ENCODE data around the gene PEMT.

PEMT gene

DNA sequence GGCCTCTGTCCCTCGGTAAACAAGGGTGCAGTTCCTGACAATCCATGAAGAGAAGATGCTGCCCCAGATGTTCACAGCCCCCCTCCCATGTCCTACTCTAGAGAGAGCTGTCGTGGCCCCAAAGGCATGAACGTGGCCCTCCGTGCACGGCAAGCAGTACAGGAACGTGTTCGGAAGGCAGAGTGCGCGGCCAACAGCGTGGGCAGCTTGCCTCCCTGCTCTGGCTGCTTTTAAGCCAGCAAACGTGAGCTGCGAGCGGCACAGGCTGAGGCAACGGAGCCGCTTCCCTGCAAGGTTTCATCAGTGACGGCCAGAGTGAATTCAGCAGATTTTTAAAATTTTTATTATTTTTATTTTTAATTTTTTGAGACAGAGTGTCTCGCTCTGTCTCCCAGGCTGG lies 37.2 kb downstream of the PEMT start:
- TF ChIP-seq GABPA (IDR thresholded peaks at IDR 0.05; ENCODE audit: low read depth) = no peak
- TF ChIP-seq, protein P1, sequence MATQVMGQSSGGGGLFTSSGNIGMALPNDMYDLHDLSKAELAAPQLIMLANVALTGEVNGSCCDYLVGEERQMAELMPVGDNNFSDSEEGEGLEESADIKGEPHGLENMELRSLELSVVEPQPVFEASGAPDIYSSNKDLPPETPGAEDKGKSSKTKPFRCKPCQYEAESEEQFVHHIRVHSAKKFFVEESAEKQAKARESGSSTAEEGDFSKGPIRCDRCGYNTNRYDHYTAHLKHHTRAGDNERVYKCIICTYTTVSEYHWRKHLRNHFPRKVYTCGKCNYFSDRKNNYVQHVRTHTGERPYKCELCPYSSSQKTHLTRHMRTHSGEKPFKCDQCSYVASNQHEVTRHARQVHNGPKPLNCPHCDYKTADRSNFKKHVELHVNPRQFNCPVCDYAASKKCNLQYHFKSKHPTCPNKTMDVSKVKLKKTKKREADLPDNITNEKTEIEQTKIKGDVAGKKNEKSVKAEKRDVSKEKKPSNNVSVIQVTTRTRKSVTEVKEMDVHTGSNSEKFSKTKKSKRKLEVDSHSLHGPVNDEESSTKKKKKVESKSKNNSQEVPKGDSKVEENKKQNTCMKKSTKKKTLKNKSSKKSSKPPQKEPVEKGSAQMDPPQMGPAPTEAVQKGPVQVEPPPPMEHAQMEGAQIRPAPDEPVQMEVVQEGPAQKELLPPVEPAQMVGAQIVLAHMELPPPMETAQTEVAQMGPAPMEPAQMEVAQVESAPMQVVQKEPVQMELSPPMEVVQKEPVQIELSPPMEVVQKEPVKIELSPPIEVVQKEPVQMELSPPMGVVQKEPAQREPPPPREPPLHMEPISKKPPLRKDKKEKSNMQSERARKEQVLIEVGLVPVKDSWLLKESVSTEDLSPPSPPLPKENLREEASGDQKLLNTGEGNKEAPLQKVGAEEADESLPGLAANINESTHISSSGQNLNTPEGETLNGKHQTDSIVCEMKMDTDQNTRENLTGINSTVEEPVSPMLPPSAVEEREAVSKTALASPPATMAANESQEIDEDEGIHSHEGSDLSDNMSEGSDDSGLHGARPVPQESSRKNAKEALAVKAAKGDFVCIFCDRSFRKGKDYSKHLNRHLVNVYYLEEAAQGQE (IDR thresholded peaks at IDR 0.05; ENCODE audit: insufficient replicate concordance, low read depth) = no peak
- TF ChIP-seq POLR2AphosphoS5 (IDR thresholded peaks at IDR 0.05; ENCODE audit: low read depth) = no peak
- TF ChIP-seq, protein P2, sequence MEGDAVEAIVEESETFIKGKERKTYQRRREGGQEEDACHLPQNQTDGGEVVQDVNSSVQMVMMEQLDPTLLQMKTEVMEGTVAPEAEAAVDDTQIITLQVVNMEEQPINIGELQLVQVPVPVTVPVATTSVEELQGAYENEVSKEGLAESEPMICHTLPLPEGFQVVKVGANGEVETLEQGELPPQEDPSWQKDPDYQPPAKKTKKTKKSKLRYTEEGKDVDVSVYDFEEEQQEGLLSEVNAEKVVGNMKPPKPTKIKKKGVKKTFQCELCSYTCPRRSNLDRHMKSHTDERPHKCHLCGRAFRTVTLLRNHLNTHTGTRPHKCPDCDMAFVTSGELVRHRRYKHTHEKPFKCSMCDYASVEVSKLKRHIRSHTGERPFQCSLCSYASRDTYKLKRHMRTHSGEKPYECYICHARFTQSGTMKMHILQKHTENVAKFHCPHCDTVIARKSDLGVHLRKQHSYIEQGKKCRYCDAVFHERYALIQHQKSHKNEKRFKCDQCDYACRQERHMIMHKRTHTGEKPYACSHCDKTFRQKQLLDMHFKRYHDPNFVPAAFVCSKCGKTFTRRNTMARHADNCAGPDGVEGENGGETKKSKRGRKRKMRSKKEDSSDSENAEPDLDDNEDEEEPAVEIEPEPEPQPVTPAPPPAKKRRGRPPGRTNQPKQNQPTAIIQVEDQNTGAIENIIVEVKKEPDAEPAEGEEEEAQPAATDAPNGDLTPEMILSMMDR (IDR thresholded peaks at IDR 0.05; ENCODE audit: insufficient read depth, low read length) = no peak
- TF ChIP-seq SPI1 (IDR thresholded peaks at IDR 0.05; ENCODE audit: borderline replicate concordance, low read depth) = no peak
- Histone ChIP-seq H3K4me3 (replicated peaks; ENCODE audit: insufficient read depth, low read length) (no peak overlapping the region), H3K27ac (replicated peaks) (no peak overlapping the region), H3K27me3 (ENCODE audit: insufficient read depth, poor library complexity, severe bottlenecking) (no peaks in the 10 kb centered on the region)
- no peak for DNase-seq (ENCODE audit: low read depth in 1 of 2, low spot score in 1 of 2)

DNA sequence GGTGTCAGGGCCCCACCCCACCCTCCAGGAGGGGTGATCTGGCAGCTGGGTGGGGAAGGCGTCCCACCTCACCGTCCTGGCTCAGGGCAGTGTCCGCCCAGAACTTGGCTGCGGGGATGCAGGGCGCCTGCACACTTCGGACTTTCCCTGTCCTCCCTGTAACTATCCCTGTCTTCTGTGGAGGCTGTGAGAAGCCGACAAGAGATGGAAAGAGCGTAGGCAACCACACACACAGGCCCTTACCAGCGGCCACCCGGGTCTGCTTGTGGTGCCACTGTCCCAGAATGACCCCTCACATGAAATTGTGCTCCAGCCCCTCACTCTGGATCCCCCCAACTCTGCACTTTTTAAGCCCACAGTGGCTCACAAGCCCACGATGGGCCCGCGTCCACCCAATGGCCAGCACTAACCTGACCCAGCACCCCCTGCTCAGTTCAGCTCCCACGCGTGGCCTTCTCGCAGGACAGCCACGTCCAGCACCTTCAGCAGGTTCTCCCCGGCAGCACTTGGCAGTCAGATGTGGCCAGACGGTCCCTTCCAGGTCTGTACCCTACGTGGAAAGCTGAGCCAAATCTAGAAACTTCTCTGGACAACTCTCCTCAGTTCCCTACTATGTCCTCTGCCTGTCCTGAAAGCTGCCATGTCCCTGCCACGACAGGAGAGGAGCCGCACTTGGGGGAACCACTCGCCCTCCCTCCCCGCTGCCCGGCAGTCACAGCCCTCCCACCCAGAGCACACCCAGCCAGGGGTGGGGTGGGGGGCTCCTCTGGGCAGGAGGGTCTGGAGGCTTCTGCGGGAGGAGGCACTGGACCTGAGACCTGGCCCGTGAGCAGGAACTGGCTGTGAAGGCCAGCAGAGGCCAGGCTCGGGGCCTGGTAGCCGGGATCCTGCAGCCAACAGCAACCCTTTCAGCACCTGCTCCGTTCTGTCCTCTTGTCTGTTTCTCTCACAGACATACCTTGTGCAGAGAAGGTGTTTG lies 38.0 kb downstream of the PEMT start:
- Histone ChIP-seq H3K27ac (replicated peaks) (no peak overlapping the region), H3K4me3 (replicated peaks; ENCODE audit: insufficient read depth, low read length) (no peak overlapping the region), H3K27me3 (ENCODE audit: insufficient read depth, poor library complexity, severe bottlenecking) (no peaks in the 10 kb centered on the region)
- DNase-seq (ENCODE audit: low read depth in 1 of 2, low spot score in 1 of 2) = no peak
- TF ChIP-seq GABPA (IDR thresholded peaks at IDR 0.05; ENCODE audit: low read depth) = no peak
- no peak for TF ChIP-seq POLR2AphosphoS5 (IDR thresholded peaks at IDR 0.05; ENCODE audit: low read depth)
- TF ChIP-seq, protein P1 (IDR thresholded peaks at IDR 0.05; ENCODE audit: insufficient replicate concordance, low read depth) = no peak
- no peak for TF ChIP-seq SPI1 (IDR thresholded peaks at IDR 0.05; ENCODE audit: borderline replicate concordance, low read depth)
- TF ChIP-seq, protein P2 (IDR thresholded peaks at IDR 0.05; ENCODE audit: insufficient read depth, low read length) = no peak

DNA sequence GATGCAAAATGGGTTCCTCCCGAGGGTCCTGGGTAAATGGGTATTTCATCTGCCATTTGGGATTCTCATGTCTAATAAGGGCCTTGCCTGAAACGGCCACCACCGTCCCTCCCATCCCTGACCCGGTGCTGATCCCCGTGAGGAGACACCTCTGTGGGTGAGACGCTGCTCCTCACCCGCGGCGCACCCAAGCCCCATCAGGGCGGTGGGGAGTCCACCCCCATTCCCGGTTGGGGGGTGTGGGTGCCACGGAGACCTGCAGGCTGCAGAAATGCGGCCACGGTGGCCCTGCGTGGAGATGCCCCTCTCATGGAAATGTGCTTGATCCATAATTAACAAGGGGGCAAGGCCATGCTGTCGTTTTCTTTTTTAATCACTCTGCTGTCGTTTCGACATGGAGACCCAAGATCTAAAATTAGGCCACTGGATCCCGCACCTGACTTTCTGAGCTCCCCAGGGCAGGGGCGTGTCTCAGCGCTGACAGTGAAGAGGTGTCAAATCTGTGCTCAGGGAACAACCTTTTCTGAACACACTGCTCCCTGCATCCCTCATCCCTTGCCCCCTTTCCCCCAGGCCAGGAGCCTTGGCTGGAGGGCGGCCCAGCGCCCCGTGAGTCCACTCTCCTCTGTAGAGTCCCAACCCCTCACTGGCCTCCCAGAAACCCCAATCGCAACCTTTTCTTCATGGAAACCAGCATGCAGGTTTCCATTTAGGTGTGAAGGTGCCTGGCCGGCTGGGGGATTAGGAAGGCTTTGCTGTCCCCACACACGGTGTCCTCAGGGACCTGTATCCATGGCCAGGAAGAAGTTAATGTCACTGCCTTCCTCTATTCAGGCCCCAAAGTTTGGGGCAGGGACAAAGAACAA lies 38.9 kb downstream of the PEMT start:
- H3K27ac ChIP-seq (replicated peaks) = no peak overlapping the region
- H3K27me3 ChIP-seq (ENCODE audit: insufficient read depth, poor library complexity, severe bottlenecking) = no peaks in the 10 kb centered on the region
- DNase-seq (ENCODE audit: low read depth in 1 of 2, low spot score in 1 of 2) = no peak
- TF ChIP-seq SPI1 (IDR thresholded peaks at IDR 0.05; ENCODE audit: borderline replicate concordance, low read depth) (no peak), POLR2AphosphoS5 (IDR thresholded peaks at IDR 0.05; ENCODE audit: low read depth) (no peak), GABPA (IDR thresholded peaks at IDR 0.05; ENCODE audit: low read depth) (no peak)
- TF ChIP-seq, protein P1 (IDR thresholded peaks at IDR 0.05; ENCODE audit: insufficient replicate concordance, low read depth) = no peak
- TF ChIP-seq, protein P2 (IDR thresholded peaks at IDR 0.05; ENCODE audit: insufficient read depth, low read length) = no peak
- H3K4me3 ChIP-seq (replicated peaks; ENCODE audit: insufficient read depth, low read length) = no peak overlapping the region
